ENCODE results near the gene FUT6.
"Not testable (repeated sequence)": the region's sequence is repeated elsewhere in the genome, so short reads cannot be mapped to it uniquely, and the experiment has no call there.

Gene FUT6

GRCh38 chr19:5857203-5858081 lies 17.9 kb upstream of the FUT6 start:
- DNase-seq (ENCODE audit: low read depth in 3 of 3, low spot score in 1 of 3) = no peak

- not testable (repeated sequence) for DNase-seq (ENCODE audit: low read depth in 3 of 3, low spot score in 1 of 3)
Observed at GRCh38 chr19:5855151-5855550, 15.6 kb upstream of the FUT6 start.

GRCh38 chr19:5854121-5854520 lies 14.6 kb upstream of the FUT6 start:
- DNase-seq (ENCODE audit: low read depth in 3 of 3, low spot score in 1 of 3) = not testable (repeated sequence)

GRCh38 chr19:5851302-5851701 lies 11.8 kb upstream of the FUT6 start, which contains the start of gene FUT3:
TSS of gene FUT3 (minus strand) at chr19:5851449.
- no peak for DNase-seq (ENCODE audit: low read depth in 3 of 3, low spot score in 1 of 3)

GRCh38 chr19:5850743-5851293 lies 11.3 kb upstream of the FUT6 start:
- DNase-seq (ENCODE audit: low read depth in 3 of 3, low spot score in 1 of 3) = no peak

GRCh38 chr19:5850189-5850588 lies 10.7 kb upstream of the FUT6 start:
- no peak for DNase-seq (ENCODE audit: low read depth in 3 of 3, low spot score in 1 of 3)

- not testable (repeated sequence) for DNase-seq (ENCODE audit: low read depth in 3 of 3, low spot score in 1 of 3)
Observed at GRCh38 chr19:5848621-5849020, 9.1 kb upstream of the FUT6 start.

- DNase-seq (ENCODE audit: low read depth in 3 of 3, low spot score in 1 of 3) = not testable (repeated sequence)
Observed at GRCh38 chr19:5847846-5848245, 8.3 kb upstream of the FUT6 start.

- DNase-seq (ENCODE audit: low read depth in 3 of 3, low spot score in 1 of 3) = no peak
Observed at GRCh38 chr19:5844456-5845433, 5.2 kb upstream of the FUT6 start.

GRCh38 chr19:5843295-5843927 lies 3.9 kb upstream of the FUT6 start:
- no peak for DNase-seq (ENCODE audit: low read depth in 3 of 3, low spot score in 1 of 3)

- not testable (repeated sequence) for DNase-seq (ENCODE audit: low read depth in 3 of 3, low spot score in 1 of 3)
Observed at GRCh38 chr19:5841735-5842111, 2.2 kb upstream of the FUT6 start.

GRCh38 chr19:5838353-5839064 lies 993 bp downstream of the FUT6 start:
- DNase-seq (ENCODE audit: low read depth in 3 of 3, low spot score in 1 of 3) = no peak

GRCh38 chr19:5837761-5838352 lies 1.6 kb downstream of the FUT6 start:
- no peak for DNase-seq (ENCODE audit: low read depth in 3 of 3, low spot score in 1 of 3)

- DNase-seq (ENCODE audit: low read depth in 3 of 3, low spot score in 1 of 3) = no peak
Observed at GRCh38 chr19:5832527-5833216, 6.8 kb downstream of the FUT6 start.

GRCh38 chr19:5832061-5832460 lies 7.4 kb downstream of the FUT6 start:
- no peak for DNase-seq (ENCODE audit: low read depth in 3 of 3, low spot score in 1 of 3)

GRCh38 chr19:5831159-5831558 lies 8.3 kb downstream of the FUT6 start:
- DNase-seq (ENCODE audit: low read depth in 3 of 3, low spot score in 1 of 3) = no peak

GRCh38 chr19:5829567-5830310 lies 9.8 kb downstream of the FUT6 start:
- no peak for DNase-seq (ENCODE audit: low read depth in 3 of 3, low spot score in 1 of 3)

GRCh38 chr19:5828661-5829566 lies 10.6 kb downstream of the FUT6 start:
- DNase-seq (ENCODE audit: low read depth in 3 of 3, low spot score in 1 of 3) = no peak

Measured in stimulated activated CD4-positive, alpha-beta T cell treated with anti-CD3 and anti-CD28 coated beads, TNF-alpha, amount 100 ng/mL, for 1 hour (primary cell).